Hepatocyte (in vitro differentiated cells): ENCODE data around the gene SLC22A6. TPM values are rescaled to one million over a fixed set of nuclear protein-coding genes. Genes with fewer than 3 reads are reported as not detected.

Source experiments
- DNase-seq: peaks from one replicate; pipeline ENCODE4 v3.0.0-alpha.2; 2016; ENCODE audit warnings: low spot score
- H2AFZ ChIP-seq: fragments of 200-600 bp; sonication (generic); 2 replicates; pipeline ENCODE4 v1.6.0; 2016; ENCODE audit warnings: antibody characterized with exemption, mild to moderate bottlenecking
- H3K27ac ChIP-seq: fragments of 200-600 bp; sonication (generic); 2 replicates; pipeline ENCODE4 v1.5.1; 2016; ENCODE audit warnings: mild to moderate bottlenecking
- H3K27me3 ChIP-seq: fragments of 200-600 bp; sonication (generic); 2 replicates; pipeline ENCODE4 v1.6.1; 2016
- H3K36me3 ChIP-seq: fragments of 200-600 bp; sonication (generic); replicated peaks from 2 replicates; pipeline ENCODE4 v1.5.1; 2016; ENCODE audit warnings: low read depth; ENCODE audit not compliant: insufficient read depth
- H3K4me1 ChIP-seq: fragments of 200-600 bp; sonication (generic); 2 replicates; pipeline ENCODE4 v1.5.1; 2016; ENCODE audit warnings: mild to moderate bottlenecking, moderate library complexity; ENCODE audit not compliant: insufficient read depth
- H3K4me2 ChIP-seq: fragments of 200-600 bp; sonication (generic); 2 replicates; pipeline ENCODE4 v1.6.0; 2016
- H3K4me3 ChIP-seq: fragments of 200-600 bp; sonication (generic); 2 replicates; pipeline ENCODE4 v1.5.1; 2016; ENCODE audit warnings: mild to moderate bottlenecking
- H3K79me2 ChIP-seq: fragments of 200-600 bp; sonication (generic); 2 replicates; pipeline ENCODE4 v1.6.0; 2017; ENCODE audit warnings: mild to moderate bottlenecking
- H3K9me2 ChIP-seq: fragments of 200-600 bp; sonication (generic); replicated peaks from 2 replicates; pipeline ENCODE4 v1.6.0; 2017; ENCODE audit warnings: mild to moderate bottlenecking; ENCODE audit not compliant: insufficient read depth
- H3K9me3 ChIP-seq: fragments of 200-600 bp; sonication (generic); 2 replicates; pipeline ENCODE4 v1.5.1; 2016; ENCODE audit warnings: low read depth, mild to moderate bottlenecking
- H4K20me1 ChIP-seq: fragments of 200-600 bp; sonication (generic); 2 replicates; pipeline ENCODE4 v1.6.0; 2016; ENCODE audit warnings: mild to moderate bottlenecking; ENCODE audit not compliant: insufficient read depth, poor library complexity, severe bottlenecking
- CTCF ChIP-seq: fragments of 200-600 bp; sonication (generic); IDR thresholded peaks from 2 replicates; pipeline ENCODE4 v1.5.1; 2016; ENCODE audit warnings: antibody characterized with exemption, mild to moderate bottlenecking; ENCODE audit not compliant: poor library complexity
- EZH2 ChIP-seq: fragments of 200-600 bp; sonication (generic); IDR thresholded peaks from 2 replicates; pipeline ENCODE4 v1.6.1; 2016; ENCODE audit warnings: antibody characterized with exemption, mild to moderate bottlenecking, borderline replicate concordance
- EZH2phosphoT487 ChIP-seq: fragments of 200-600 bp; sonication (generic); IDR thresholded peaks from one replicate; pipeline ENCODE4 v1.6.1; 2018; ENCODE audit warnings: antibody characterized with exemption, mild to moderate bottlenecking, low read depth, moderate library complexity; ENCODE audit not compliant: unreplicated experiment, severe bottlenecking
- WGBS: methylation state at CpG from one replicate; pipeline ENCODE4 v1.1.6; 2016; ENCODE audit warnings: low lambda C conversion rate; ENCODE audit errors: missing lambda C conversion rate; 5-methylcytosine and 5-hydroxymethylcytosine counted together
- polyA plus RNA-seq: library from polyadenylated mRNA; unstranded; fragments of >200 nt; fragmentation: Nextera tagmentation; extraction: Ambion mirVana; gene quantifications from 2 replicates; pipeline ENCODE4 v1.2.1, GENCODE V29; 2016
- total RNA-seq: library from RNA; depleted of rRNA; stranded (reverse); fragments of >200 nt; gene quantifications from 2 replicates; pipeline ENCODE4 v1.2.3, GENCODE V29; 2014

SLC22A6 gene
- total and polyA plus RNA-seq, 2 experiments from 2014 or later = not detected

GRCh38 chr11:62958547-62959421 is 26.0 kb downstream of the SLC22A6 start:
- no peaks in the 10 kb centered on the region for H4K20me1 ChIP-seq
- H3K36me3 ChIP-seq = no peaks in the 10 kb centered on the region
- no peaks in the 10 kb centered on the region for H3K79me2 ChIP-seq
- 54% methylated on average over 11 of the region's 11 CpGs for WGBS
- peak overlapping the region; percentile 10 for H2AFZ ChIP-seq
- H3K27me3 ChIP-seq = no peaks in the 10 kb centered on the region
- H3K9me2 ChIP-seq = no peaks in the 10 kb centered on the region
- no peak for TF ChIP-seq CTCF
- no peak for TF ChIP-seq EZH2phosphoT487
- no peak for TF ChIP-seq EZH2
- peak overlapping the region; percentile 54 for H3K4me2 ChIP-seq
- H3K9me3 ChIP-seq = no peaks in the 10 kb centered on the region
- DNase-seq = peak; percentile 70
- no peak overlapping the region for H3K4me3 ChIP-seq
- H3K4me1 ChIP-seq = peaks cover 12% of the 10 kb centered on the region
- H3K27ac ChIP-seq = peak overlapping the region; percentile 72

- Histone ChIP-seq H3K4me2 (no peak overlapping the region), H2AFZ (no peak overlapping the region), H3K9me2 (no peaks in the 10 kb centered on the region), H3K9me3 (no peaks in the 10 kb centered on the region), H3K27me3 (no peaks in the 10 kb centered on the region), H3K4me3 (no peak overlapping the region), H3K36me3 (no peaks in the 10 kb centered on the region), H3K27ac (no peak overlapping the region), H3K79me2 (no peaks in the 10 kb centered on the region), H4K20me1 (no peaks in the 10 kb centered on the region), H3K4me1 (peaks cover 12% of the 10 kb centered on the region)
- DNase-seq = no peak
- TF ChIP-seq CTCF = no peak
- TF ChIP-seq EZH2phosphoT487 = no peak
- no peak for TF ChIP-seq EZH2
- 97% methylated on average over 2 of the region's 2 CpGs for WGBS
Observed at GRCh38 chr11:62957147-62957546, 27.6 kb downstream of the SLC22A6 start.

DNA sequence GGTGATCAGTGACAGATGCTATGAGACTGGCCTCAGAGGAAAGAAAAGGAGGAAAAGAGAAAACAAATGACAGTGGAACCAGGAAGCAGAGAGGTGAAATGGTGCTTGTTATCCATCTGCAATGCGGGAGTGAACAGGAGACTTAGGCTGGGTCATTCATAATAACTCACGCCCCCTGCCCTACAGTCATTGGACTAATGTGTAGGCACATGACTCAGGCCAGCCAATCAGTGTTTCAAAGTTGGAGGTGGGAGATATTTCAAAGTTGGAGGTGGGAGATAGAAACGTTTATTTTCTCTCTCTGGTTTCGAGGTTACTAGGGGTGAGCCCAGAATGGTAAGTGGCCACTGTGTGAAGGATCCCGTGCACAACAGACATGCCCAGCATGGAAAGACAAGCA is 30.3 kb downstream of the SLC22A6 start:
- Histone ChIP-seq H3K36me3 (no peaks in the 10 kb centered on the region), H3K27ac (no peak overlapping the region), H3K4me2 (no peak overlapping the region), H3K9me3 (no peaks in the 10 kb centered on the region), H3K9me2 (no peaks in the 10 kb centered on the region), H4K20me1 (no peaks in the 10 kb centered on the region), H3K79me2 (no peaks in the 10 kb centered on the region), H3K4me1 (peaks cover 11% of the 10 kb centered on the region), H3K27me3 (no peaks in the 10 kb centered on the region), H2AFZ (no peak overlapping the region), H3K4me3 (no peak overlapping the region)
- no peak for TF ChIP-seq CTCF
- no peak for TF ChIP-seq EZH2
- TF ChIP-seq EZH2phosphoT487 = no peak
- 80% methylated on average over 5 of the region's 5 CpGs for WGBS
- no peak for DNase-seq
